GM12878 (cell line): ENCODE results near the gene MAP3K21. TPM values are rescaled to one million over a fixed set of nuclear protein-coding genes. Genes with fewer than 3 reads are reported as not detected.

Experiments
- ATAC-seq: fragments of 200-7000 bp; cut with Tn5 transposase; 3 replicates; pipeline ENCODE4 v1.9.1; 2020; ENCODE audit warnings: mild to moderate bottlenecking, moderate library complexity
- BruUV-seq: library from RNA; stranded (reverse); fragments of 400-500 nt; replicated peaks from 2 replicates; lab custom pipeline; 2021; lab: Mats Ljungman, UMichigan
- CTCF ChIA-PET: fragments of 300-600 bp; sonication (Branson Sonifier 250); formaldehyde crosslinking; extraction: SDS; loops from one replicate; lab custom pipeline; 2021; ENCODE audit warnings: inconsistent platforms; lab: Yijun Ruan, JAX
- POLR2A ChIA-PET: fragments of 350-600 bp; formaldehyde crosslinking; extraction: SDS; loops from one replicate; lab custom pipeline; 2021; ENCODE audit warnings: inconsistent platforms; lab: Charles Lee
- RAD21 ChIA-PET: fragments of 300-600 bp; sonication (Branson Sonifier 250); formaldehyde crosslinking; loops from one replicate; lab custom pipeline; 2023; ENCODE audit warnings: antibody characterized with exemption; ENCODE audit not compliant: unreplicated experiment; lab: Charles Lee
- SMC1A ChIA-PET: fragments of 300-600 bp; sonication (Branson Sonifier 250); formaldehyde crosslinking; loops from one replicate; lab custom pipeline; 2023; ENCODE audit not compliant: unreplicated experiment, uncharacterized antibody; lab: Charles Lee
- DNase-seq: peaks from one replicate; pipeline ENCODE4 v3.0.0-alpha.2; 2011; ENCODE audit warnings: low read depth, low spot score
- FAIRE-seq: peaks from 3 replicates; lab custom pipeline; 2011; peaks lifted over from hg19 to GRCh38; lab: Jason Lieb, UNC
- H2AFZ ChIP-seq: 2 replicates; pipeline ENCODE4 v1.6.0; 2011; ENCODE audit warnings: low read depth, low read length, control low read depth; ENCODE audit not compliant: control insufficient read depth
- H3K27ac ChIP-seq: 2 replicates; pipeline ENCODE4 v1.5.1; 2011; ENCODE audit warnings: control low read depth; ENCODE audit not compliant: control insufficient read depth, insufficient read depth
- H3K27me3 ChIP-seq, 2 experiments: replicated peaks in 1 of 2; 2 replicates each; pipeline versions ENCODE4 v1.6.0 to v1.6.1; 2011; ENCODE audit warnings: low read length in 1 of 2; ENCODE audit not compliant: control insufficient read depth in 2 of 2, insufficient read depth in 2 of 2
- H3K36me3 ChIP-seq, 2 experiments: 2 replicates each; pipeline ENCODE4 v1.5.1; 2011; ENCODE audit warnings: low read length in 1 of 2; ENCODE audit not compliant: control insufficient read depth in 2 of 2, insufficient read depth in 2 of 2
- H3K4me1 ChIP-seq: 2 replicates; pipeline ENCODE4 v1.6.1; 2011; ENCODE audit warnings: mild to moderate bottlenecking, low read length, moderate library complexity, mixed read lengths; ENCODE audit not compliant: control insufficient read depth, insufficient read depth
- H3K4me2 ChIP-seq: 2 replicates; pipeline ENCODE4 v1.6.0; 2011; ENCODE audit warnings: control low read depth; ENCODE audit not compliant: control insufficient read depth, insufficient read depth
- H3K4me3 ChIP-seq: fragments of 200-600 bp; sonication (generic); 2 replicates; pipeline ENCODE4 v1.5.1; 2016
- H3K79me2 ChIP-seq: 2 replicates; pipeline ENCODE4 v1.6.0; 2011; ENCODE audit warnings: low read length; ENCODE audit not compliant: control insufficient read depth, insufficient read depth
- H3K9ac ChIP-seq: 2 replicates; pipeline ENCODE4 v1.8.0; 2011; ENCODE audit warnings: low read length, control low read depth, mixed read lengths; ENCODE audit not compliant: control insufficient read depth, insufficient read depth
- H3K9me3 ChIP-seq: replicated peaks from 3 replicates; pipeline ENCODE4 v1.5.1; 2011; ENCODE audit warnings: mild to moderate bottlenecking, low read length; ENCODE audit not compliant: control insufficient read depth, insufficient read depth
- H4K20me1 ChIP-seq: 2 replicates; pipeline ENCODE4 v1.6.0; 2011; ENCODE audit not compliant: control insufficient read depth, insufficient read depth
- BCL3 ChIP-seq: IDR thresholded peaks from 2 replicates; pipeline ENCODE4 v1.6.1; 2011; ENCODE audit warnings: borderline replicate concordance, low read depth, mild to moderate bottlenecking, moderate library complexity, low read length; ENCODE audit not compliant: insufficient read depth, poor library complexity, severe bottlenecking
- HDGF ChIP-seq: fragments of 450-650 bp; IDR thresholded peaks from 2 replicates; pipeline ENCODE4 v1.6.1; 2016; ENCODE audit warnings: antibody characterized with exemption
- MYC ChIP-seq: IDR thresholded peaks from 2 replicates; pipeline ENCODE4 v1.6.1; 2011; ENCODE audit warnings: mild to moderate bottlenecking, low read length, moderate library complexity, inconsistent platforms; ENCODE audit not compliant: insufficient read depth, insufficient replicate concordance, insufficient read length, severe bottlenecking
- NFXL1 ChIP-seq: fragments of 450-650 bp; IDR thresholded peaks from 2 replicates; pipeline ENCODE4 v1.6.1; 2017; ENCODE audit warnings: antibody characterized with exemption, mild to moderate bottlenecking, borderline replicate concordance
- NR2C1 ChIP-seq: fragments of 450-650 bp; IDR thresholded peaks from 2 replicates; pipeline ENCODE4 v1.6.1; 2017; ENCODE audit warnings: antibody characterized with exemption, mild to moderate bottlenecking, moderate library complexity
- NR2F1 ChIP-seq: fragments of 450-650 bp; conservative IDR thresholded peaks from 2 replicates; pipeline ENCODE4 v1.6.1; 2017; ENCODE audit warnings: mild to moderate bottlenecking
- POLR2AphosphoS2 ChIP-seq: IDR thresholded peaks from 2 replicates; pipeline ENCODE4 v1.6.1; 2011; ENCODE audit warnings: low read depth, mild to moderate bottlenecking, low read length, improper control_type of control experiment, moderate library complexity
- POU2F2 ChIP-seq: IDR thresholded peaks from 3 replicates; pipeline ENCODE4 v1.6.1; 2011; ENCODE audit warnings: low read depth, mild to moderate bottlenecking, low read length, borderline replicate concordance
- PRDM15 ChIP-seq: fragments of 450-650 bp; formaldehyde crosslinking; IDR thresholded peaks from 2 replicates; pipeline ENCODE4 v1.4.0; 2020; ENCODE audit warnings: mild to moderate bottlenecking, moderate library complexity
- STAT3 ChIP-seq: IDR thresholded peaks from 2 replicates; pipeline ENCODE4 v1.6.1; 2011; ENCODE audit warnings: low read depth, low read length, improper control_type of control experiment
- USF1 ChIP-seq: IDR thresholded peaks from 2 replicates; pipeline ENCODE4 v1.6.1; 2011; ENCODE audit warnings: borderline replicate concordance, low read depth, mild to moderate bottlenecking, moderate library complexity, mixed read lengths, low read length; ENCODE audit not compliant: insufficient read depth; ENCODE audit errors: extremely low read length
- WRNIP1 ChIP-seq: IDR thresholded peaks from 2 replicates; pipeline ENCODE4 v1.6.1; 2011; ENCODE audit warnings: low read depth, low read length, improper control_type of control experiment, borderline replicate concordance
- ZNF24 ChIP-seq: fragments of 450-650 bp; IDR thresholded peaks from 2 replicates; pipeline ENCODE4 v1.6.1; 2017; ENCODE audit warnings: antibody characterized with exemption, mild to moderate bottlenecking
- ZNF274 ChIP-seq: IDR thresholded peaks from one replicate; pipeline ENCODE4 v1.8.0; 2011; ENCODE audit not compliant: insufficient read length, insufficient read depth
- ZSCAN29 ChIP-seq: fragments of 450-650 bp; IDR thresholded peaks from 2 replicates; pipeline ENCODE4 v1.6.1; 2017; ENCODE audit warnings: mild to moderate bottlenecking, moderate library complexity
- WGBS: methylation state at CpG from one replicate; pipeline ENCODE4 v1.1.6; 2016; ENCODE audit warnings: low lambda C conversion rate; ENCODE audit not compliant: insufficient replicate concordance, insufficient coverage; ENCODE audit errors: missing lambda C conversion rate; 5-methylcytosine and 5-hydroxymethylcytosine counted together
- in situ Hi-C: fragments of 300-500 bp; cut with MboI; formaldehyde crosslinking; loops from 9 replicates; pipeline ENCODE4 v1.14.3; 2018; ENCODE audit warnings: mixed read lengths
- intact Hi-C: fragments of 100-400 bp; cut with micrococcal nuclease; formaldehyde crosslinking; loops from one replicate; pipeline ENCODE4 v1.14.2; 2022; ENCODE audit not compliant: unreplicated experiment
- polyA plus RNA-seq, 11 experiments: library from polyadenylated mRNA; depleted of rRNA in 4 of 11; unstranded in 6 of 11; stranded (reverse) in 5 of 11; fragments of >200 nt; fragmentation: Nextera tagmentation in 4 of 11; fragmentation: Illumina TruSeq in 1 of 11; extraction: Ambion mirVana in 4 of 11; extraction: Trizol in 1 of 11; gene quantifications; 1 replicate in 1 of 11; 2 replicates in 10 of 11; pipeline versions ENCODE4 v1.2.1 to v1.2.3, GENCODE V29; 2011 to 2016; ENCODE audit warnings: inconsistent platforms in 2 of 11, missing spikeins in 2 of 11, low read depth in 1 of 11
- total RNA-seq, 4 experiments: library from RNA; depleted of rRNA in 3 of 4; stranded (reverse); fragments of >200 nt in 3 of 4; fragmentation: Illumina TruSeq in 1 of 4; extraction: Trizol in 1 of 4; gene quantifications; 2 replicates each; pipeline versions ENCODE4 v1.2.1 to v1.2.3, GENCODE V29; 2013 to 2021

The MAP3K21 gene
- total and polyA plus RNA-seq, 10 of the 15 experiments (the other 5 are each of a cell fraction or from before 2014, with no cell fraction given), result 0.02 to 0.21 (median 0.09) TPM; not detected in 1

GRCh38 chr1:233376382-233377110 is 49.0 kb downstream of the MAP3K21 start:
- Histone ChIP-seq H3K4me3 (no peak overlapping the region), H3K9ac (no peak overlapping the region), H3K9me3 (no peaks in the 10 kb centered on the region), H3K4me2 (no peak overlapping the region), H4K20me1 (no peaks in the 10 kb centered on the region), H2AFZ (no peak overlapping the region), H3K27ac (no peak overlapping the region), H3K79me2 (no peaks in the 10 kb centered on the region), H3K36me3 (no peaks in the 10 kb centered on the region), H3K4me1 (0 out of 2 replicates have a peak, but pooled peaks cover 4% of the 10 kb centered on the region), H3K27me3 (no peaks in the 10 kb centered on the region; a peak in 1 of 4 replicates)
- ChIA-PET SMC1A (no interaction called here), POLR2A (no interaction called here), CTCF (interaction anchor here (1.2 to 1.7 kb wide), 2 partner anchors 19 to 71 kb away, joined by 3 read pairs; no protein-coding TSS in a partner anchor), RAD21 (no interaction called here)
- intact Hi-C loops (no loop called here), in situ Hi-C loops (no loop called here)
- no peak for ATAC-seq
- FAIRE-seq, result no peak
- WGBS, result 64% methylated on average over 5 of the region's 5 CpGs
- no TSS peak for BruUV-seq
- no peak for DNase-seq
- TF ChIP-seq ZSCAN29 (no peak), ZNF24 (no peak), USF1 (no peak), HDGF (no peak), STAT3 (no peak), NFXL1 (no peak), POLR2AphosphoS2 (no peak), NR2F1 (no peak), BCL3 (no peak), MYC (no peak), ZNF274 (no peak), NR2C1 (no peak), POU2F2 (no peak), WRNIP1 (no peak), PRDM15 (CRISPR knock-in tag) (no peak)
